Lower leg skin (tissue), 3 donors: ENCODE measurements around the gene IRAK3.

ENCODE experiments used
- POLR2A ChIP-seq, 2 donors: fragments of 450-650 bp; IDR thresholded peaks; one replicate each; pipeline ENCODE4 v1.6.1; 2016 to 2017; ENCODE audit warnings: antibody characterized with exemption in 2 of 2, mild to moderate bottlenecking in 1 of 2, moderate library complexity in 1 of 2
- TF ChIP-seq, protein P1 (sequence below), 3 donors: fragments of 450-650 bp; IDR thresholded peaks; one replicate each; pipeline ENCODE4 v1.5.1; 2016; ENCODE audit warnings: antibody characterized with exemption in 3 of 3, mild to moderate bottlenecking in 3 of 3, moderate library complexity in 2 of 3

DNA sequence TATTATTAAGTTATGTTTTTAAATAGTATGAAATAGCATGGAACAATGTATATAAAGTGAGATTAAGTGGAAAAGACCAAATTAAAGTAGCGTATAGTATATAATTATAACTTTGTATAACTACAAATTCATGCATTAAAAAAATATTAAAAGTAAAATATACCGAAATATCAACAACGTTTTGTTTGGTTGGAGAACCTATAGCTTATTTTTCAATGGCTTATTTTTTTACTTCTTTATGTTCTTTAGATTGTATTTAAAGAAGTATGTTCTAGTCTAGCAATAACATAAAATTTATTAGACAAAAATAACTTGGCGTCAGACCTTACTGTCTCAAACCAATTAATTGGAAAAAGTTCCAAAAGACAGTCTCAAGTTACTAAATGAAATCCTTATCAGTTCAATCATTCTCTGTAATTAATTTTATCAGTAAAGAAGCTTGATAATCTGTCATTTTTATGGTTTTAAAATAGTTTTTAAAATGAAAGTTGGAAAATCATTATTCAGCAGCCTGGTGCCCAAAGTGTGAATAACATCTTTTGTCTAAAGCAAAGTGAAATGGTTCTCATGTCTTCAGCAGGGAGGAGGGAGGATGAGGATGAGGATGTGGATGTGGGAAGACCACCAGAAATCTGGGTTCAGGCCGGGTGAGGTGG lies 46.7 kb downstream of the IRAK3 start:
- no peak for TF ChIP-seq POLR2A (IDR thresholded peaks at IDR 0.05)
- TF ChIP-seq, protein P1, sequence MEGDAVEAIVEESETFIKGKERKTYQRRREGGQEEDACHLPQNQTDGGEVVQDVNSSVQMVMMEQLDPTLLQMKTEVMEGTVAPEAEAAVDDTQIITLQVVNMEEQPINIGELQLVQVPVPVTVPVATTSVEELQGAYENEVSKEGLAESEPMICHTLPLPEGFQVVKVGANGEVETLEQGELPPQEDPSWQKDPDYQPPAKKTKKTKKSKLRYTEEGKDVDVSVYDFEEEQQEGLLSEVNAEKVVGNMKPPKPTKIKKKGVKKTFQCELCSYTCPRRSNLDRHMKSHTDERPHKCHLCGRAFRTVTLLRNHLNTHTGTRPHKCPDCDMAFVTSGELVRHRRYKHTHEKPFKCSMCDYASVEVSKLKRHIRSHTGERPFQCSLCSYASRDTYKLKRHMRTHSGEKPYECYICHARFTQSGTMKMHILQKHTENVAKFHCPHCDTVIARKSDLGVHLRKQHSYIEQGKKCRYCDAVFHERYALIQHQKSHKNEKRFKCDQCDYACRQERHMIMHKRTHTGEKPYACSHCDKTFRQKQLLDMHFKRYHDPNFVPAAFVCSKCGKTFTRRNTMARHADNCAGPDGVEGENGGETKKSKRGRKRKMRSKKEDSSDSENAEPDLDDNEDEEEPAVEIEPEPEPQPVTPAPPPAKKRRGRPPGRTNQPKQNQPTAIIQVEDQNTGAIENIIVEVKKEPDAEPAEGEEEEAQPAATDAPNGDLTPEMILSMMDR (IDR thresholded peaks at IDR 0.05): no peak
